AG09309 (cell line): ENCODE measurements around the gene FGFR4.

Experiments used
- DNase-seq: peaks from one replicate; pipeline ENCODE4 v3.0.0-alpha.2; 2010; ENCODE audit warnings: low read depth
- H3K4me3 ChIP-seq: 2 replicates; pipeline ENCODE4 v1.5.1; 2011; ENCODE audit warnings: mild to moderate bottlenecking, low read depth, low read length, moderate library complexity; ENCODE audit not compliant: control insufficient read depth
- TF ChIP-seq, protein P1 (sequence below): IDR thresholded peaks from 2 replicates; pipeline ENCODE4 v1.5.1; 2011; ENCODE audit warnings: mild to moderate bottlenecking, low read depth, low read length, inconsistent platforms; ENCODE audit not compliant: insufficient read depth, control insufficient read depth; ENCODE audit errors: missing control alignments

FGFR4 gene

DNA sequence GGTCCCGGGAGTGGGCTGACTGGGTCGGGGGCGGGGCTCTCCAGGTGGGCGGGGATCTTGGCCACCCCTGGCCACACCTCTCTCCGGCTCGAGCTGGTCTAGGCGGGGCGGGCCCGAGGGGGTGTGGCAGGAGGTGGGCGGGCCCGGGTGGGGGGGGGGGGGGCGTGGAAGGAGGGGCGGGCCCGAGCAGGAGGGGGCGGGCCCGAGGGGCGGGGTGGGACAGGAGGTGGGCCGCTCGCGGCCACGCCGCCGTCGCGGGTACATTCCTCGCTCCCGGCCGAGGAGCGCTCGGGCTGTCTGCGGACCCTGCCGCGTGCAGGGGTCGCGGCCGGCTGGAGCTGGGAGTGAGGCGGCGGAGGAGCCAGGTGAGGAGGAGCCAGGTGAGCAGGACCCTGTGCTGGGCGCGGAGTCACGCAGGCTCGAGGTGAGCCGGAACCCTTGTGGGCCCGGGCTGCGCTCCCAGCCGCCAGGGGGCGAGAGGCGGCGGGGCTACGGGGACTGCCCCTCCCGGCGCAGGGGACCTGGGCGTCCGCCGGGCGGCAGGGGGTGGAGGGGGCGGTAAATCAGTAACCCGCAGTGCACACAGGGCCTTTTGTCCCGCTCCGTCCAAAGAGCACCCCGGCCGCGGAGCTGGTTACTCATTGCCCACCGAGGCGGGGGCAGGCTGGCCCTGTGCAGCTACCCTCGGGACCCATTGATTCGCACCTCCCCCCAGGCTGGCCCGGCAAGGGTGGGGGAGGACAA is at the start of gene FGFR4:
Gene FGFR4, plus strand, starts transcription at position 262 of the 744 bp plus-strand sequence. CDS start 2,688 bp downstream, outside the sequence.
- TF ChIP-seq, protein P1, sequence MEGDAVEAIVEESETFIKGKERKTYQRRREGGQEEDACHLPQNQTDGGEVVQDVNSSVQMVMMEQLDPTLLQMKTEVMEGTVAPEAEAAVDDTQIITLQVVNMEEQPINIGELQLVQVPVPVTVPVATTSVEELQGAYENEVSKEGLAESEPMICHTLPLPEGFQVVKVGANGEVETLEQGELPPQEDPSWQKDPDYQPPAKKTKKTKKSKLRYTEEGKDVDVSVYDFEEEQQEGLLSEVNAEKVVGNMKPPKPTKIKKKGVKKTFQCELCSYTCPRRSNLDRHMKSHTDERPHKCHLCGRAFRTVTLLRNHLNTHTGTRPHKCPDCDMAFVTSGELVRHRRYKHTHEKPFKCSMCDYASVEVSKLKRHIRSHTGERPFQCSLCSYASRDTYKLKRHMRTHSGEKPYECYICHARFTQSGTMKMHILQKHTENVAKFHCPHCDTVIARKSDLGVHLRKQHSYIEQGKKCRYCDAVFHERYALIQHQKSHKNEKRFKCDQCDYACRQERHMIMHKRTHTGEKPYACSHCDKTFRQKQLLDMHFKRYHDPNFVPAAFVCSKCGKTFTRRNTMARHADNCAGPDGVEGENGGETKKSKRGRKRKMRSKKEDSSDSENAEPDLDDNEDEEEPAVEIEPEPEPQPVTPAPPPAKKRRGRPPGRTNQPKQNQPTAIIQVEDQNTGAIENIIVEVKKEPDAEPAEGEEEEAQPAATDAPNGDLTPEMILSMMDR = peak; percentile 38
- peak within 1 kb of the TSS; percentile 9 for H3K4me3 ChIP-seq
- no peak for DNase-seq

DNA sequence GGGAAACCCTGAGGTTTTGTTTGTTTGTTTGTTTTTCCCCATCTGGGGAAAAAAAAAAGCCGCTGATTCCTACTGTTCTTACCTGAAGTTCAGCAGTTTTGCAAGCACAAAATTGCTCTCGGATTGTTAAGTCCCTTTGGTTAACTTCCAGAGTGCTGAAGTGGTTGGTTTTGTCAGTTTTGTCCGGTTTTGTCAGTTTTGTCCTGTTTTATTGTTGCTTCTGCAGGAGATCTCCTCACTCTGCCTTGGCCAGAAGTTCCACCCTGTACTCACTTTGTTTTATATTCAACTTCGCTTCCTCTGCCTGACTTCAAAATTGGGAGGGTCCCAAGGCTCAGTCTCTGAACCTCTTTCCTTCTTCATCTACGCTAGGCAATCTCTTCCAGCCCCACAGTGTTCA is 49.8 kb upstream of the FGFR4 start:
- H3K4me3 ChIP-seq = no peak overlapping the region
- TF ChIP-seq, protein P1 = no peak
- DNase-seq = no peak

DNA sequence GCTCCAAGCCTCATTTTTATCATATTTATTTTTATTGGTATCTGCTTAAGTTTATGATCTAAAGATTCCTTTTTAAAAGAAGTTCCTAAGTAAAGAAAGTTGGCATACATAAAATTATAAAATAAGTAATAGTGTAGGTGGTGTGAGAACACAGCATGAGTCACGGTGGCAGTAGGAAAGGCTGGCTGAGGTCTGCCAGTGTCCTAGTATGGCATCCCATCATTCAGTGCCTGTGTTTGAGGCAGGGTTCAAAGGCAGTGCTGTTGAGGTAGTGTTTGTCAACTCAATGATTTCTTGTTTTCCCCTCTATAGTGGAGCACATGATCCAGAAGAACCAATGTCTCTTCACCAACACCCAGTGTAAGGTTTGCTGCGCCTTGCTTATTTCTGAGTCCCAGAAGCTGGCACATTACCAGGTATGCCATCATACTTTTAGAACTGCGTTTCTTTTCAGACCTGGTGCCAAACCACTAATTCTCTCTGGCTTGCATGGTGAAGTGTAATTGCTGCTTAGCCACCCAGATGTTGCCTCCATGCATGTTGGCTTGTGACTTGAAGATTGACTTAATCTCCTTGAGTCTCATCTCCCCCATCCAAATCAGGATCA is 45.8 kb upstream of the FGFR4 start:
- peak; percentile 59 for DNase-seq
- TF ChIP-seq, protein P1 = no peak

DNA sequence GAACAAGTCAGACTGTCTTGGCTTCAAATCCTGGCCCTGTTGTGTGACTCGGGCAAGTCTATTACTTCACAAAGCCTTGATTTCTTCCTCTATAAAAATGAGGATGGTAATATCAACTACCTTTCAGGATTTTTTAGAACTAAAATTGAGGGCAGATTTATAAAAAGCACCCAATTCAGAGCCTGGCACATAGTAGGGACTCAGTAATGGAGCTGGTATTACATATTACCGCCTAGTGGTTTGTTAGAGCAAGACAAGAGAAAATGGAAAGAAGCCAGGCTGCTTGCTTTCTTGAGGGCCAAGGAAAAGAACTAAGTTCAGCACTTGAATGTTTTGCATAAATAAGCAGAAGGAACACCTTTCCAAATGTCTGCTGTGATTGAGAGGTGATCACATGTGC is 44.8 kb upstream of the FGFR4 start:
- no peak for DNase-seq
- TF ChIP-seq, protein P1 = no peak
- H3K4me3 ChIP-seq = no peak overlapping the region

More for the DNA sequence above, 45.8 kb upstream of the FGFR4 start:
- no peak overlapping the region for H3K4me3 ChIP-seq

DNA sequence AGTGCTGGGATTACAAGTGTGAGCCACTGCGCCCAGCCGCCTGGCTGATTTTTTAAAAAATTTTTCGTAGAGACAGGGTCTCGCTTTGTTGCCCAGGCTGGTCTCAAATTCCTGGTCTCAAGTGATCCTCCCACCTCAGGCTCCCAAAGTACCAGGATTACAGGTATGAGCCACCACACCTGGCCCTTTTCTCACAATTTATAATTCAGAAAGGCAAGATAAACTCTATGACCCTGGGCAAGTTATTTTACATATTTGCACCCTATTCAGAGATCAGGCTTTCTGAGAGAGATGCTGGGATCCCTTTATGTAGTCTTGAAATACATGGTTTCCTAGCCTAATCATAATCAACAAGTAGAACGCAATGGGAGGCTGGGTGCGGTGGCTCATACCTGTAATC is 43.6 kb upstream of the FGFR4 start:
- TF ChIP-seq, protein P1 = no peak

DNA sequence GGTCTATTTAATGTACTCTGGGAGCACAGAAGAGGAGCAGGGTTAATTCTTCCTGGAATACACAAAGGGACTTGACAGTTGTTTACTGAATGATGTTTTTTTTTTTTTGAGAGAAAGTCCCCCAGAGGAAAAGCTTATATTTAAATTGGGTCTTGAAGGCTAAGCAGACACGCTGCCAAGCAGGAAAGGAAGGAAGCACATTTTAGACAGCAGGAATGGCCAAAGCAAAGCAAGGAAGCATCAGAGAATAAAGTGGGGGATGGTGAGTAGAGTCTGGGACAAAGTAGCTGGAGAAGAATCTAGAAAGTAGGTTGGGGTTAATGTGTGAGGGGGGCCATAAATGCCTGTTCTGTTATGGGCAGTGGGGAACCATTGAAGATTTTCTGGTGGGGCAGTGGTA is 42.8 kb upstream of the FGFR4 start:
- TF ChIP-seq, protein P1 = no peak
- H3K4me3 ChIP-seq = no peak overlapping the region
- DNase-seq = no peak

More for the DNA sequence above, 43.6 kb upstream of the FGFR4 start:
- DNase-seq = no peak
- H3K4me3 ChIP-seq = no peak overlapping the region
